Cardiac fibroblast (primary cell): ENCODE data around the gene RAPGEF3.

ENCODE experiments used
- DNase-seq, 2 donors: peaks; one replicate each; pipeline versions ENCODE4 v3.0.0 to v3.0.0-alpha.2; 2010; ENCODE audit warnings: low read depth in 2 of 2
- H3K4me3 ChIP-seq, 2 donors: replicated peaks in 1 of 2; 1 replicate in 1 of 2; 2 replicates in 1 of 2; pipeline ENCODE4 v1.5.1; 2011; ENCODE audit warnings: low read depth in 2 of 2, low read length in 2 of 2, mild to moderate bottlenecking in 2 of 2, moderate library complexity in 1 of 2
- CTCF ChIP-seq: IDR thresholded peaks from one replicate; pipeline ENCODE4 v1.5.1; 2011; ENCODE audit warnings: low read depth, mild to moderate bottlenecking, low read length, inconsistent platforms

RAPGEF3 gene

GRCh38 chr12:47722941-47723631 is 35.6 kb downstream of the RAPGEF3 start:
- no peak for DNase-seq
- H3K4me3 ChIP-seq, result no peak overlapping the region

DNA sequence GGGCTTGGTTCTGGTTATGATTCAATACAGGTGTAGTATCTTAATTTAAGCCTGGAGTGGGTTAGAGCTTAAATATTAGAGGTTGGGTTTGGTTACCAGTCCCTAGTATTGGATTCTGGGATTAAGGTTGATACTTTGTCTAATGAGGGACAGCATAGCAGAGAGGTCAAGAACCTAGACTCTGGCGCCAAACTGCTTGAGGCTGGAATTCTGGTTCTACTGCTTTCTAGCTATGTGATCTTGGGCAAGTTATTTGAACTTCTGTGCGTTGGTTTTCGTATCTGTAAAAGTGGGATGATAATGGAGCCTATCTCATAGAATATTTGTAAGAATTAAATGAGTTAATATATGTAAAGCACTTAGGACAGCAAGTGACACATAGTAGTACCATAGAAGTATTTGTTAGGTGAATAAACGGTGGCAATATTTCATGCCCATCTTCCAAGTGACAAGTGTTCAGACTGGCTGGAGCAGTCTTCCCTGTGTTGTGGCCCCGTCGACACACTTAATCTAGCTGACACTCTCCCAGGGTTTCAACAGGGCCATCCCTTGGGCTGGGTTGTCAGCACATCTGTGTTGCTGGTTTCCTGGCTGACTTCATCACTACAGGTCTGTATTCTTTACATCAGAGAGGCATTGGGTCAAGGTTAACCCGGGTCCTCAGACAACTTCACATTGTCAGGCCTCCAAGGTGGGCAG is 36.4 kb downstream of the RAPGEF3 start:
- no peak for TF ChIP-seq CTCF
- no peak overlapping the region for H3K4me3 ChIP-seq
- no peak for DNase-seq

More at GRCh38 chr12:47722941-47723631, 35.6 kb downstream of the RAPGEF3 start:
- TF ChIP-seq CTCF, result no peak

DNA sequence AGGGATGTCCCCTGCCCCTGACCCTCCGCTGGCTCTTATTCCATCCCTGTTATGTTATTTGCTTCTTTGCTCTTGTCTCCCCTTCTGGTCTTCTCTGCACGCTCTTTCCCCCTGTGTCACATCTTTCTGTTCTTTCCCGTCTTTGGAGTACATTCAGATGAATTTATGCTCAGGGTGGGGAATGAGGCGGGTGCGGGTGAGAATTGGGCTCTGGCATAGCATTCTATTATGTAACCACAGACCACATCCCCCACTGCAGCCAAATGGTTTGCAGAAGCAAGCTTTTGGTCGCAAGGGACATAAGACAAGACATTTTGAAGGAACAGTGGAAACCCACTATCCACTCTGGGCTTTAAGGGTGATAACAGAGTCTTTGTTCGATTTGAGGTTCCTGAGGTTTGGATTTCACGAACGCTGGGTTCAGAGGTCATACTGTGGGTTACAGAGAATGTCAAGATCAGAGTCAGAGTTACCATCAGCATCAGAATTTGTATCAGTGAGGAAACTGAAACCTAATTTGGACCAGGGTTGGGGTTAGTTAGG is 37.2 kb downstream of the RAPGEF3 start:
- no peak overlapping the region for H3K4me3 ChIP-seq
- no peak for TF ChIP-seq CTCF
- no peak for DNase-seq

DNA sequence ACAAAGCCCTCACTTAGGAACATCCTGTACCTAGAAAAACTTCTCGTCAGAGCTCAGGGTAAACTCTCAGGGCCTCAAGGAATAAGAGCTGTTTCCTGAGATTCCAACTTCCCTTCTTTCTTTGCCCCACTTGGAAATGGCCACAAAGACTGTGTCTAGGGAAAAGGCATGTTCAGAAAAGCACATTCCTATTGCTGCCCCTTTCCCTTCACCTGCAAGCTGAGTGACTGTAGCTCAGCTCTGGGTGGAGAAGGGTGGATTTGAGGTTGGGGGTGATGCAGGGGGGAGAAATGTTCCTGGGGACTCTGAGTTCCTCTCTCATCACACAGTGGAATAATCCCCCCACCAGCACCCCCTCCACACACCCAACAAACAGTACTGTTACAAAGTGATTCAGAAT is 40.1 kb downstream of the RAPGEF3 start:
- no peak for TF ChIP-seq CTCF
- no peak overlapping the region for H3K4me3 ChIP-seq
- DNase-seq, result no peak

DNA sequence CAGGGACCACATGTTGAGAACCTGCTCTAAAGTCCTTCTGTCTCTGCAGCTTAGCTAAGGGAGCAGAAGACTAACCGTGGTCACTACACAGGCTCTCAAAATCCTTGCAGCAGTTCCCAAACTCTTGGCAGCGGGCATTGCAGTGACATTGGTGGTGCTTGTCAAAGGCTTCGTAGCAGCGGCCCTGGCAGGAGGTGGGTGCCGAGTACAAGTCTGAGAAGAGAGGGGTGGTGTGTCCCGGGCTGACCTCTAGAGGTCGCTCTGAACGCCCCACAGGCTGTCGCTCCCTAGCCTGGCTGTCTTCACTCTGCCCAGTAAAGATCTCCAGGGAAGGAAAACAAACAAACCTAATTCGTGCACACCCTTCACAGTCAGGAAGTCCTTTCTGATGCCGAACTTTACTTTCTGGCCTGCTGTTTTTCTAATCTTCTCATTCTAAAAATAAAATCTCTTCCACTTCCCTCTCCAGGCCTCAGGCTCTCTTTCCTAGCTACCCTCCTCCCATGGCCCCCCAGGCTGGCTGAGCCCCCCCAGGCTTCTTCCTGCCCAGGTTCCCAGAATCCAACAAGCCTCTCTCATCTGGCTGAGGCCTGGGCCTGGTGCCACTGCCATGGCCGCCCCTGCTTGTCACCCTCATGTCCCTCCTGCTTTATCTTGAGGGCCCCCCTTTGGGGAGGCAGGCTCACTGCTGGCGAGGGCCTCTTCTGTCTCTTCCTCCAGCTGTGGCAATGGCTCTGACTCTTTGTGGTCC is 41.1 kb downstream of the RAPGEF3 start:
- peak; percentile 93 for TF ChIP-seq CTCF
- peak; percentile 91 to 95 for DNase-seq
- no peak overlapping the region for H3K4me3 ChIP-seq

GRCh38 chr12:47717046-47717442 is 41.6 kb downstream of the RAPGEF3 start:
- no peak for DNase-seq
- H3K4me3 ChIP-seq, result no peak overlapping the region
- no peak for TF ChIP-seq CTCF
